CD4-positive, alpha-beta T cell (primary cell): ENCODE data around the gene TTC23L. TPM values are rescaled to one million over a fixed set of nuclear protein-coding genes. Genes with fewer than 3 reads are reported as not detected.

ENCODE experiments used
- ATAC-seq: fragments of 200-7000 bp; cut with Tn5 transposase; one replicate; pipeline ENCODE4 v1.10.0; 2022; ENCODE audit warnings: mild to moderate bottlenecking; ENCODE audit not compliant: poor library complexity
- CTCF ChIA-PET: fragments of 350-600 bp; sonication (Branson Sonifier 250); formaldehyde crosslinking; loops from one replicate; lab custom pipeline; 2021; ENCODE audit warnings: antibody characterized with exemption, inconsistent platforms; lab: Charles Lee
- POLR2A ChIA-PET: fragments of 350-600 bp; sonication (Branson Sonifier 250); formaldehyde crosslinking; loops from one replicate; lab custom pipeline; 2021; ENCODE audit warnings: antibody characterized with exemption, inconsistent platforms; lab: Charles Lee
- DNase-seq, 14 experiments: peaks; one replicate each; pipeline ENCODE4 v3.0.0-alpha.2; 2013 to 2020; ENCODE audit warnings: mixed read lengths in 2 of 14
- H3K27ac ChIP-seq, 2 donors: one replicate each; pipeline versions ENCODE4 v1.5.1 to v1.7.0; 2013; ENCODE audit warnings: low read length in 2 of 2, low read depth in 1 of 2, mild to moderate bottlenecking in 1 of 2
- H3K27me3 ChIP-seq, 2 experiments: 1 replicate in 1 of 2; 2 replicates in 1 of 2; pipeline versions ENCODE4 v1.6.1 to v1.7.0; 2013; ENCODE audit warnings: low read length in 2 of 2, control low read depth in 1 of 2, mild to moderate bottlenecking in 1 of 2, moderate library complexity in 1 of 2; ENCODE audit not compliant: insufficient read depth in 2 of 2, control insufficient read depth in 1 of 2
- H3K36me3 ChIP-seq: one replicate; pipeline ENCODE4 v1.6.1; 2013; ENCODE audit warnings: low read length, control low read depth; ENCODE audit not compliant: insufficient read depth
- H3K4me1 ChIP-seq: one replicate; pipeline ENCODE4 v1.6.1; 2013; ENCODE audit warnings: low read length, control low read depth; ENCODE audit not compliant: insufficient read depth
- H3K4me3 ChIP-seq: one replicate; pipeline ENCODE4 v1.5.1; 2013; ENCODE audit warnings: mild to moderate bottlenecking, low read length, moderate library complexity
- H3K9me3 ChIP-seq, 2 experiments: 1 replicate in 1 of 2; 2 replicates in 1 of 2; pipeline versions ENCODE4 v1.6.1 to v1.7.0; 2013; ENCODE audit warnings: low read length in 2 of 2, mild to moderate bottlenecking in 2 of 2, control low read depth in 1 of 2, moderate library complexity in 1 of 2; ENCODE audit not compliant: control insufficient read depth in 1 of 2, insufficient read depth in 1 of 2
- H3K27ac Mint-ChIP-seq: one replicate; pipeline ENCODE4 v1.8.0; 2020; ENCODE audit warnings: mixed read lengths
- H3K27me3 Mint-ChIP-seq: one replicate; pipeline ENCODE4 v1.8.0; 2021; ENCODE audit warnings: mixed read lengths
- H3K36me3 Mint-ChIP-seq: one replicate; pipeline ENCODE4 v1.8.0; 2021; ENCODE audit warnings: low read depth, mixed read lengths
- H3K4me1 Mint-ChIP-seq: one replicate; pipeline ENCODE4 v1.8.0; 2021; ENCODE audit warnings: low read depth, mixed read lengths
- H3K4me3 Mint-ChIP-seq: one replicate; pipeline ENCODE4 v1.8.0; 2020; ENCODE audit warnings: mild to moderate bottlenecking, mixed read lengths
- H3K9me3 Mint-ChIP-seq: one replicate; pipeline ENCODE4 v1.8.0; 2020; ENCODE audit warnings: mixed read lengths
- intact Hi-C, 2 experiments: fragments of 100-400 bp; cut with DNase I in 1 of 2; cut with micrococcal nuclease in 1 of 2; formaldehyde crosslinking; loops; one replicate each; pipeline versions ENCODE4 v1.15.1 to v1.9.0; 2023 to 2025; cut with DNase I, micrococcal nuclease
- total RNA-seq, 174 experiments: library from RNA in 2 of 174; stranded (reverse) in 2 of 174; gene quantifications; one replicate each; pipeline ENCODE4 v1.2.3 and lab custom pipeline; 2021 to 2026
- TF ChIP-seq, protein P1 (sequence below): fragments of 200-600 bp; IDR thresholded peaks from one replicate; pipeline ENCODE4 v1.8.0; 2022; ENCODE audit warnings: antibody characterized with exemption, mild to moderate bottlenecking

Gene TTC23L
- total RNA-seq, 2 experiments from 2014 or later = 0.20 TPM; not detected in 1

DNA sequence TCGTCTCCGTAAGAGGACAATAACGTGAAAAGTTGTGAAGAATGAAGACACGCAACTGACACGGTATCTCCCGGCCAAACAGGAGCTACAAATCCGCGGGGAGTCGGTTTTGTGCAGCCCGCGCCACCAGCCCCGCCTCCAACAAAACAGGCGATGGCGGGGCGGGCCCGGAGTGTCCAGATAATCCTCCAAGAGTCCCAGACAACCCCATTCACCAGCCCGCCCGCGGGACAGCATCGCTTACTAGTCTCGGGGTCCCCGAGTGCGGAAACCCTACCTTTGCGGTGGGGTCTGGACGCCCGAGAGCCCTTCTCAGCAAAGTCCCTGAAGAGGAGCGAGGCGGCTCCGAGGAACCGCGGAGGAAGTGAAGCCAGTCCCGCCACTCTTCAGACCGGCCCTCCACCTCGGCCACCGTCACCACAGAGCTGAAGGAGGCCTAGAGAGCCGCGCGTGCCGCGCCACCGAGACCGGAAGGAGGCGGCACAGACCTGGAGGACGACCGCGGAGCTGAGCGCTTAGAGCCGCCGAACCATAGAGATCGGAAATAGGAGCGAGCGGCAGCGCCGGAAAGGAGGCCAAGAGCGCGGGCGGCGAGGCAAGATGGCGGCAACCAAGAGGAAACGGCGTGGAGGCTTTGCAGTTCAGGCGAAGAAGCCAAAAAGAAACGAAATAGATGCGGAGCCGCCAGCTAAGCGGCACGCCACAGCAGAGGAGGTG lies 76.3 kb downstream of the TTC23L start, which contains the start of the genes BRIX1 and RAD1:
TSS of gene BRIX1 (plus strand) at position 573 of the 717 bp plus-strand sequence. CDS start at position 601, 28 bp downstream.
TSS of gene RAD1 (minus strand) at position 366 of the 717 bp plus-strand sequence. CDS start 612 bp downstream, outside the sequence.
- Mint-ChIP-seq H3K4me1 (peaks cover 35% of the 10 kb centered on the region), H3K4me3 (peak within 1 kb of the TSS; percentile 77), H3K36me3 (peaks cover 37% of the 10 kb centered on the region), H3K27me3 (no peaks in the 10 kb centered on the region), H3K9me3 (no peaks in the 10 kb centered on the region), H3K27ac (no peak within 1 kb of the TSS)
- CTCF ChIA-PET = interaction anchor here (0.9 to 2.8 kb wide), 6 partner anchors 8 to 1479 kb away, joined by 3 to 16 read pairs (median 4); partner anchors contain the start of genes DNAJC21 and TTC23L
- ATAC-seq (peak; percentile 96), DNase-seq (peak; percentile 87 to 97 (median 90))
- H3K4me1 ChIP-seq = peaks cover 27% of the 10 kb centered on the region
- no peaks in the 10 kb centered on the region for H3K27me3 ChIP-seq
- TF ChIP-seq, protein P1, sequence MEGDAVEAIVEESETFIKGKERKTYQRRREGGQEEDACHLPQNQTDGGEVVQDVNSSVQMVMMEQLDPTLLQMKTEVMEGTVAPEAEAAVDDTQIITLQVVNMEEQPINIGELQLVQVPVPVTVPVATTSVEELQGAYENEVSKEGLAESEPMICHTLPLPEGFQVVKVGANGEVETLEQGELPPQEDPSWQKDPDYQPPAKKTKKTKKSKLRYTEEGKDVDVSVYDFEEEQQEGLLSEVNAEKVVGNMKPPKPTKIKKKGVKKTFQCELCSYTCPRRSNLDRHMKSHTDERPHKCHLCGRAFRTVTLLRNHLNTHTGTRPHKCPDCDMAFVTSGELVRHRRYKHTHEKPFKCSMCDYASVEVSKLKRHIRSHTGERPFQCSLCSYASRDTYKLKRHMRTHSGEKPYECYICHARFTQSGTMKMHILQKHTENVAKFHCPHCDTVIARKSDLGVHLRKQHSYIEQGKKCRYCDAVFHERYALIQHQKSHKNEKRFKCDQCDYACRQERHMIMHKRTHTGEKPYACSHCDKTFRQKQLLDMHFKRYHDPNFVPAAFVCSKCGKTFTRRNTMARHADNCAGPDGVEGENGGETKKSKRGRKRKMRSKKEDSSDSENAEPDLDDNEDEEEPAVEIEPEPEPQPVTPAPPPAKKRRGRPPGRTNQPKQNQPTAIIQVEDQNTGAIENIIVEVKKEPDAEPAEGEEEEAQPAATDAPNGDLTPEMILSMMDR = no peak
- H3K27ac ChIP-seq = peak within 1 kb of the TSS; percentile 84 to 88
- H3K9me3 ChIP-seq = no peaks in the 10 kb centered on the region
- H3K4me3 ChIP-seq = peak within 1 kb of the TSS; percentile 91
- POLR2A ChIA-PET = interaction anchor here (0.9 to 4.2 kb wide), 17 partner anchors 9 to 1960 kb away, joined by 3 to 217 read pairs (median 4); partner anchors contain the start of genes AMACR, DNAJC21, NADK2 and SKP2
- intact Hi-C loops = loop anchor here (1.0 to 10.0 kb wide), 7 partner anchors 14 to 1960 kb away; partner anchors contain the start of genes DNAJC21 (in 2 of the 2), NIPBL (in 2 of the 2), TTC23L (in 2 of the 2) and AMACR (in 1 of the 2)
- peaks cover 31% of the 10 kb centered on the region for H3K36me3 ChIP-seq

DNA sequence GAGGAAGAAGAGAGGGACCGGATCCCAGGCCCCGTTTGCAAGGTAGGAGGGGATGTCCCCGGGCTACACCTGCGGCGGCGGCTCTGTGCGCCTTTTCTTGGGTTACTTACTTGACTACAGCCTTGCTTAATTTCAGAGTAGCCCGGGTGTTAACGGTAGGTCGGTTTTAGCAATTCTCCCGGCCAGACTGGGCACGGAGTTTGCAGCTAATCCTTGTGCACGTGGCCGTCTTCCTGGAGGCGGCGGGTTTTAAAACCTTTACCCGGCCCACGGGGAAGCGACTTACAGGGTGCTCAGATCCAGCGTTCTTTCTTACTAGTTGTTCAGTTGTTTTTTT lies 76.9 kb downstream of the TTC23L start:
- H3K4me3 ChIP-seq = peak overlapping the region; percentile 91
- no peaks in the 10 kb centered on the region for H3K9me3 ChIP-seq
- H3K36me3 ChIP-seq = peaks cover 32% of the 10 kb centered on the region
- H3K36me3 Mint-ChIP-seq = peaks cover 36% of the 10 kb centered on the region
- intact Hi-C loops = loop anchor here (1.0 to 10.0 kb wide), 7 partner anchors 13 to 1959 kb away; partner anchors contain the start of genes DNAJC21 (in 2 of the 2), NIPBL (in 2 of the 2), TTC23L (in 2 of the 2) and AMACR (in 1 of the 2)
- H3K27ac Mint-ChIP-seq = no peak overlapping the region
- ChIA-PET POLR2A (interaction anchor here (0.9 to 4.2 kb wide), 16 partner anchors 8 to 1959 kb away, joined by 3 to 217 read pairs (median 4); partner anchors contain the start of genes AMACR, DNAJC21, NADK2 and SKP2), CTCF (interaction anchor here (0.9 to 2.8 kb wide), 5 partner anchors 8 to 1480 kb away, joined by 3 to 16 read pairs (median 4); partner anchors contain the start of genes DNAJC21 and TTC23L)
- peak overlapping the region; percentile 84 to 88 for H3K27ac ChIP-seq
- H3K9me3 Mint-ChIP-seq = no peaks in the 10 kb centered on the region
- no peak for DNase-seq
- H3K4me1 ChIP-seq = peaks cover 27% of the 10 kb centered on the region
- H3K4me3 Mint-ChIP-seq = no peak overlapping the region
- H3K27me3 ChIP-seq = no peaks in the 10 kb centered on the region
- no peak for ATAC-seq
- H3K27me3 Mint-ChIP-seq = no peaks in the 10 kb centered on the region
- H3K4me1 Mint-ChIP-seq = peaks cover 35% of the 10 kb centered on the region
- TF ChIP-seq, protein P1 = no peak

DNA sequence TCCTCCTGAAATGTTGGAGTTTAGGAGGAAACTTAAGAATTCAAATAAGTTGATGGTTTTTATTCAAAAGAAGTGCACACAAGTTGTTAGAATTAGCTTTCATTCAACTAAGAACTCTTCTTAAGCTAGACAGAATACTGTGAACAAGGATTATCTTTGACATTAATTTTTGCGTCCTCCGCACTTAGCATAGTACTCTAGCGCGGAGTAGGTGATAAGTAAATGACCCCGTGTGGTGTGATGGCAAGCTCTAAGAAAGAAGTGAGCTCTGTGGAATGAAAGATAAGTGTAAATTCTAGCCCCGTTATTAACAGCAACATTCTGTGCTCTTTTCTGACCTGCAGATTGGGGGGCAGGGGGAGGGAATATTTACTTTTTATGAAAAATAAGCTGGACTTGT lies 77.6 kb downstream of the TTC23L start:
- POLR2A ChIA-PET = interaction anchor here (1.7 to 4.2 kb wide), 4 partner anchors 10 to 908 kb away, joined by 4 to 217 read pairs (median 16); partner anchors contain the start of genes AMACR, DNAJC21 and TTC23L
- no peak overlapping the region for H3K4me3 Mint-ChIP-seq
- no peak overlapping the region for H3K27ac Mint-ChIP-seq

More for the DNA sequence above, 77.6 kb downstream of the TTC23L start:
- no peaks in the 10 kb centered on the region for H3K27me3 ChIP-seq
- DNase-seq (no peak), ATAC-seq (no peak)
- peak overlapping the region; percentile 91 for H3K4me3 ChIP-seq
- no peaks in the 10 kb centered on the region for H3K27me3 Mint-ChIP-seq
- intact Hi-C loops = loop anchor here (5.0 to 10.0 kb wide), 3 partner anchors 672 to 1958 kb away; partner anchors contain the start of genes NIPBL (in 2 of the 2) and AMACR (in 1 of the 2)
- H3K27ac ChIP-seq = peak overlapping the region in 1 of 2 donors; percentile 84
- H3K36me3 ChIP-seq = peaks cover 32% of the 10 kb centered on the region
- TF ChIP-seq, protein P1 = no peak
- peaks cover 35% of the 10 kb centered on the region for H3K4me1 Mint-ChIP-seq
- H3K9me3 Mint-ChIP-seq = no peaks in the 10 kb centered on the region
- no peaks in the 10 kb centered on the region for H3K9me3 ChIP-seq
- CTCF ChIA-PET = interaction anchor here (1.8 to 2.8 kb wide), 2 partner anchors 13 to 78 kb away, joined by 4 to 16 read pairs; partner anchors contain the start of genes DNAJC21 and TTC23L
- peaks cover 36% of the 10 kb centered on the region for H3K36me3 Mint-ChIP-seq
- H3K4me1 ChIP-seq = peaks cover 27% of the 10 kb centered on the region
